Stimulated activated CD8-positive, alpha-beta memory T cell treated with anti-CD3 and anti-CD28 coated beads, Interleukin-7, amount 100 ng/mL, for 24 hours (primary cell): Measurements from ENCODE around the gene MAN1A1.
"Not testable (repeated sequence)": the region's sequence is repeated elsewhere in the genome, so short reads cannot be mapped to it uniquely, and the experiment has no call there.

Experiments
- DNase-seq: peaks from one replicate; pipeline ENCODE4 v3.0.0-alpha.2; 2020; ENCODE audit warnings: low read depth

The MAN1A1 gene

GRCh38 chr6:119303164-119303887, 46.2 kb downstream of the MAN1A1 start:
- DNase-seq, result no peak

DNA sequence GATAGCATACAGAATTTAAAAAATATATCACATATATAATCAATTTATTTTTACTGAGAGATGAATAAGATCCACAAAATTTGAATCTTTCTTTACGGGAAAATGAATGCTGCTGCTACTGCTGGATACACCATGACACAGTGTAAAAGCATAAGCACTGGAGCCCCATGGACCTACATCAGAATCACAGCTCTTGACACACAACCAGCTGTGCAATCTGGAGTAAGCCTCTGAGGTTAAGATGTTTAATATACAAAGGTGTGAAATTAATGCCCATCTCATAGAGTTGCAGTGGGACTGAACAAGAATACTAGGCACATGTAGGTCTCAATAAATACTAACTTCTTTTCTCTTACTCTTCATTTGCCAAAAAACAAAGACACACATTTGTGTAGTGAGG, 48.1 kb downstream of the MAN1A1 start:
- DNase-seq, result no peak

DNA sequence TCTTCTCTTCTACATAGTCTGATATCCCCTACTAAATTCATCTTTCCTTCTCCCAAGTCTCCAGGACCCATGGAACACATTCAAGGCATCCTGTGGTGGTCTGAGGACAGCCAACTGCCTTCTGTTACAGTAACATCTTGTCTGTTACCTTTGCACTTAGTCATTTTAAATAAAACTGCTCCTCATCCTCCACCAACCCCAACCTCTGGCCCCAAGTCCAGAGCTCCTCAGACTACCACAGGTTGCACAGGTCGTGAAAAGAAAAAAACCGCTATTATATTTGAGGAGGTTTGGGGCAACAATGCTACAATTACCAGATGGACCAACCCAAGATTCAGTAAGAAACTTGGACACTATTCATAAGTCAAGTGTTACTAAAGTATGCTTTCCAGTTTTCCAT, 49.9 kb downstream of the MAN1A1 start:
- DNase-seq, result no peak

DNA sequence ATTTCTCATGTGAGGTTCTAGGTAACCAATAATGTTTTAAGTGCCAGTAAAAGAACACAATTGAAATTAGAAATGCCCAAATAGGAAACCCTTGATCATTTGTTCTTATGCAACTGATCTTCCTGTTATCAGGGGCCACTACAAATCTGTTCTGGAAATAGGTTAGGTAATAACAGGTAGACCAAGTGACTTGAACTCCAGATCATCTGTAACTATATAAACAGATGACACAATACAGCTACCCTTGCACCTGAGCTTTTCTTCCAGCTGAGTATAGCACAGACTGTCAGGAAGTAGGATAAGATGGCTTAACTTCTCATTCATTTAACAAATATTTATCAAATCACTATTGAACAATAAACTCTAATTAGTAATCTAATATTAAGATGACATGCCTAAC, 52.5 kb downstream of the MAN1A1 start:
- no peak for DNase-seq

GRCh38 chr6:119296036-119297035, 53.2 kb downstream of the MAN1A1 start:
- no peak for DNase-seq

DNA sequence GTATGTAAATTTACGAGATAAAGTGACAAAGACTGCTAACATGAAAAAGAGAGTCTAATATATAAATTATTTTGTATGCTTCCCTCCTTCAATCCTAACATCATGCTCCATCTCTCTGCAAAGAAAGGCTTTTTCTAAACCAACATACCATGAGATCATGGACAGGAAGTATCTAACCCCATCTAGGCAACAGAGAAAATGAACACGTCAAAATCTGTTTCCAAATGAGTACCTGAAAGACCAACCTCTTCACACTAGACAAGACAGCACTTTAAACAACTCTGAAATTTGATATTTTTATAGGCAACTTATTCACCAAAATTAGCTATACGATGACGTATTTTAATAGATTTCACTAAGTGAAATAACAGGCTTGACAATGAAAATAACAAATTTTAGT, 54.6 kb downstream of the MAN1A1 start:
- DNase-seq, result no peak

- DNase-seq, result not testable (repeated sequence)
These were observed 58.5 kb downstream of the MAN1A1 start for GRCh38 chr6:119291060-119291459.

GRCh38 chr6:119290306-119290705, 59.3 kb downstream of the MAN1A1 start:
- DNase-seq, result no peak

DNA sequence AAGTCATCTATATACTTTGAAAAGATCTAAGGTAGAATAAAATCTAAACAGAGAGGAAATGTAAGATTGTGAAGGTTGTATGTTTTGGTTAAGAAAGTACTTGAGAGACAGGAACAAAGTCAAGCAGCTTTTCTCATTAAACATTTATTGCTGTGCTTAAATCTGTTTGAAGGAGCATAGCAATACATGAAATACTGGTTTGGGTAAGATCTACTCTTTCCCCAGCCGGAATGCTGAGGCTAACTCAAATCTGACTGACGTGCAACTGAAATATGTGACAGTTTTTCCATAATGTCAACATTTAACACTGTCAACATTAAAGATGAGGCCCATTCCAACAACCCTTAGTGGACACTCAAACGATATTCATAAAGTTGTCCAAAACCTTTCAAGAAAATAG, 59.9 kb downstream of the MAN1A1 start:
- no peak for DNase-seq

DNA sequence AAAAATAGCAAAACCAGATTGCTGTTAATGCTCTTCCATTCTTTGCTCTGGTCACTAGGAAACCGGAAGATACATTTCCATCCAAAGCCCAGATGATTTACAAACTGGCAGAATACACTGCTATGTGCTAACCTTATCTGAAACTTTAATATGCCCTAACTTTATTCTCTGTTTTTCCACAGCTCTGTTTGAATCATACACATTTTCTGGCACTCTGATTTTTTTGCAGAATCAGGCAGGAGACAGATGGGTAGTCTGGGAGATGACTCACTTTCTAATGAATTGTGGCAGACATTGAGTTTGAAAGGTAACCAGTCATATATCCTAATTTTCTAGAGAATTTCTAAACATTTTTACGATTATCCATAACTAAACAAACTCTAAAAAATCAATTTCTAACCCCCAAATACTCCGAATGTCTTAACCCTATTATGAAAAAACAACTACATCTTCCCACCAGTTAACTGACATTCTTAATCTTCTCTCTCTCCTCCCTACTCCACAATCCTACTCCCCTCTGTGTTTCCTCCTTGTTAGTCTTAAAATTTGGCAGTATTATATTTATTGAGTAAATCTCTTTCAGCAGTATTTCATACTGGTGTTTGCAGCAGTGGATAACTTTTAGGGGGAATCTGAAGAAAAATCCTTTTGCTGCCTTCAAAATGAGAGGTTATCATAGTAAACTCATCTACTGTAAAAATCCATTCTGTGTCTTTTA, 63.5 kb downstream of the MAN1A1 start:
- DNase-seq, result no peak

GRCh38 chr6:119284861-119285521, 64.6 kb downstream of the MAN1A1 start:
- DNase-seq, result no peak

DNA sequence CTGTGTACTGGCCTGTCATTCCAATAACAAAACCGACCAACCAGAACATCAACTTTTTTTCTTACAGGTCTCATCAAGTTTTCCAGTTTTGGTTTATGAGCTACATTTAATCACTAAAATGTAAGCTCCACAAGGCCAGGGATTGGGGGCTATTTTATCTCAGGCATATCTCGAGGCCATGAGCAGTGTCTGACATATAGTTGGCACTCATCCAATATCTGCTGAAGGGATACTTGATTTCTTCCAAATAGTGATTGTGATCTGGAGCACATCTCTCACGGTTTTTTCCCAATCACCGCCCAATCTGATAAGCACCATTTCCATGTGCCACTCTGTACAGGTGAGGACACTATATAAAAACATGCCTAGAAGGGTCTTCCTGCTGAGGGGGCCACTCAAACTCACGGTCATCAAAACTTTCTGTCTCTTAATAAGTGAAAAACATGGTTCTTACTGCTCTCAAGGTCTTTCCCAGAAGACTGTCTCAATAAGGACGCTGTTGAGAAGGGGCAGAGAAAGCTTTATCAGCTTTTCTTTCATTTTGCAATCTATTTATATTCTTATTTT, 65.5 kb downstream of the MAN1A1 start:
- DNase-seq, result no peak

GRCh38 chr6:119283214-119283613, 66.3 kb downstream of the MAN1A1 start:
- no peak for DNase-seq

- DNase-seq, result no peak
These were observed 68.9 kb downstream of the MAN1A1 start for GRCh38 chr6:119280668-119281067.

- DNase-seq, result no peak
These were observed 69.5 kb downstream of the MAN1A1 start for GRCh38 chr6:119280080-119280479.

DNA sequence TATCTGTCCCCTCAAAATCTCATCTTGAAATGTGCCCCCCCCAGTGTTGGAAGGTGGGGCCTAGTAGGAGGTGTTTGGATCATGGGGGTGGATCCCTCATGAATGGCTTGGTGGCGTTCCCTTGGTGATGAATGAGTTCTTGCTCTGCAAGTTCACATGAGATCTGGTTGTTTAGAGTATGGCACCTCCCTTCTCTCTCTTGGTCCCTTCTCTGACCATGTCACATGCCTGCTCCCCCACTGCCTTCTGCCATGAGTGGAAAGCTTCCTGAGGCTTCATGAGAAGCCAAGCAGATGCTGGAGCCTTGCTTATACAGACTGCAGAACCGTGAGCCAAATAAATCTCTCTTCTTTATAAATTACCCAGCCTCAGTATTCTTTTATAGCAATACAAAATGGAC, 70.9 kb downstream of the MAN1A1 start:
- no peak for DNase-seq

DNA sequence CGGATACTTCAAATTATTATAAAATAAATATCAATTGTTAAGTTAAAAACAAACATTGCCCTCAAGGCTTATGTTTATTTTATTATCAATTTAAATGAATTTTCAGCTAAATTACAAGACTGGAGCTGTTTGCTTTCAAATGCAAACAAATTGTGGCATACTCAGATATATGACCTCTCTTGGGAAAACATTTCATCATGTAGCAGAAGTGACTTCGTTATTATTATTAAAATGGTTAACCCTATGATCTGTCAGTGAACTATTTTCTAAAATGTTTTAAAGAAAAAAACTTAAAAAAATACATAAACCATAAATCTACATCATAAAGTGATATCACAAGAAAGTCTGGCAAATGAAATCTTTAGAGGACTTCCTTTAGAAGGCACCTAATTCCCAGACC, 72.5 kb downstream of the MAN1A1 start:
- no peak for DNase-seq

- DNase-seq, result no peak
These were observed 73.3 kb downstream of the MAN1A1 start for GRCh38 chr6:119276211-119276610.

- no peak for DNase-seq
These were observed 75.4 kb downstream of the MAN1A1 start for GRCh38 chr6:119274197-119274595.

GRCh38 chr6:119273272-119274196, 76.0 kb downstream of the MAN1A1 start:
- DNase-seq, result no peak

DNA sequence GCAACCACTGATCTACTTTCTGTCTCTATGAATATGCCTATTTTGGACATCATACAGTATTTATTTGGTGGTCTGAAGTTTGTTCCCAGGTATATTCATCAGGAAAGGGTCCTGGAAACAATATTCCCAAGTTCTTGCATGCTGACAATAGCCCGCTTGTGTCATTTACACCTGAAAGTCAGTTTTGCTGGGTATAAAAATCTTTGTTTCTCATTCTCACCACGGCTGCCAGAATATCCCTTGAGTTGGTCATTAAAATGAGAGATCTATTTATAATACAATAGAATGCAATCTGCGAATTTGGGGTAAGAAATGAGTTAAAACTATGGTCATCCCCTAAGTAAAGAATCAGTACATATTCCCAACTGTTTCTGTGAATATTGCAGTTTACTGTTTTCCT, 79.0 kb downstream of the MAN1A1 start:
- no peak for DNase-seq
